ENCODE measurements around the gene CIPC.

The CIPC gene

DNA sequence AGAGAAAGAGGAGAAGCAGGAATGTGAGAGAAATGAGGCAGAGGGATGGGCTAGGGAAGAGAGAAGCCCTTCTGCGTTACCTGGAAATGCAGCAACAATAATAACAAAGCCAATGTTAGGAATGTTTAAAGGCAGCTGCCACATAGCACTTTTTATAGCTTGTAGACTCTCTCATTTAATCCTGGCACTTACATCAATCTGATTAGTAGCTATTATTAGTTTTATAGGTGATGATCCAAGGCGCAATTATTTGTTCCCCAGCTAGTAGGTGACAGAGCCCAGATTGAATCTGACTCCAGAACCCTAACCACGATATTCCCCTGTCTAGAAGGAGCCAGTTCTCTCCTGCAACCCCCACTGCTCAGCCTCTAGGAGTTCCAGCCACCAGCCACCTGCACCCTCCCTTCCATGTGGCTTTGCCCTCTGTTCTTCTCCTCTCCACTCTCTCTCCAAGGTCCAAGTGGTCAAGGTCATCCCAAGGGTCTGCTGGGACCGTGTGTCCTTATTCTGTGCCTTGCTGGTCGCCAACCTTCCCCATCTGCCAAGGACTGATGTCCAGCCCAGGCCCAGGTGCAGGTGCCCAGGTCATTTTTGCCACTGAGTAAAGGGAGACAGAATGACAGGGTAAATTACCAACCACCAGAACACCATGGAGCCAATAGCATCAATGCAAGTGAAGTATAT is 29.4 kb upstream of the CIPC start:
- in situ Hi-C loops (cut with MboI; ENCODE audit: low sequenced_read_pairs), result loop anchor here (10.0 kb wide), 1 partner anchor 154 kb away; no protein-coding TSS in a partner anchor

DNA sequence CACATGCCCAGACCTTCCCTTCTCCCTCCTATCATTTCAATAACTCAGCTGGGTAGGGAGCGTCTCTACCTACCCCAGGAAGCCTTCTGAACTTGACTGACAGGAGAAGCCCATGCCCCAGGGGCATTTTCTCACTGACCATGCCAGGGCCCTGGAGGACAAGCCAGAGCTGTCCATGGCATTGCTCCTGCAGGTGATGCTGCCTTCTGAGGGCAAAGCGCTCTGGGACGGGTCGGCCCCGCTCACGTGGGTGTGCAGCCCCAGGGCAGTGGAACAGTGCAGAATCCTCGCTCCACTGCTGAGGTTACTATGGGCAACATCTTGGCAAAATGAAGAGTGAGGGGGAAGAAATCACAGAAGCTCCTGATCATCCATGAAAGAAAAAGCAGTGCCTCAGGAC is 28.5 kb upstream of the CIPC start:
- in situ Hi-C loops (cut with MboI; ENCODE audit: low sequenced_read_pairs), result loop anchor here (10.0 kb wide), 1 partner anchor 155 kb away; no protein-coding TSS in a partner anchor

DNA sequence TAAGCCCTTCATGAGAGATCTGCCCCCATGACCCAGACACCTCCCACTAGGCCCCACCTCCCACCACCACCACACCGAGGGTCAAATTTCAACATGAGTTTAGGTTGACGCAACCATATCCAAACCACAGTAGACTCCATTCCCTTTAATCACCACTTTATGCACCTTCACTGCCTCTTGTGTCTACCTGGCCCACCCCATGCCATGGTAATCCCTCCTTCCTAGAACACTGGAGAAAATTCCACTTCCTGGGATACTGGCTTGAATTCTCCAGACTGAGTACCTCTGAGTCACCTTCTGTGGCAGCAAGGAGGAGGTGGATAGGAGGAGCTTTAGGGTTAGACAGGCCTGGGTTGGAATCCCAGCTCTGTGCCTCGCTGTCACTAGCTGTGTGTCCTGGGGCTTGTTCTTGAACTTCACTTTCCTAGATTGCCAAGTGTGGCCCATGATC is 26.1 kb upstream of the CIPC start:
- in situ Hi-C loops (cut with MboI; ENCODE audit: low sequenced_read_pairs), result loop anchor here (10.0 kb wide), 1 partner anchor 187 kb away; no protein-coding TSS in a partner anchor

GRCh38 chr14:77074969-77075368 is 23.1 kb upstream of the CIPC start:
- in situ Hi-C loops (cut with MboI; ENCODE audit: low sequenced_read_pairs), result loop anchor here (10.0 kb wide), 1 partner anchor 190 kb away; no protein-coding TSS in a partner anchor

DNA sequence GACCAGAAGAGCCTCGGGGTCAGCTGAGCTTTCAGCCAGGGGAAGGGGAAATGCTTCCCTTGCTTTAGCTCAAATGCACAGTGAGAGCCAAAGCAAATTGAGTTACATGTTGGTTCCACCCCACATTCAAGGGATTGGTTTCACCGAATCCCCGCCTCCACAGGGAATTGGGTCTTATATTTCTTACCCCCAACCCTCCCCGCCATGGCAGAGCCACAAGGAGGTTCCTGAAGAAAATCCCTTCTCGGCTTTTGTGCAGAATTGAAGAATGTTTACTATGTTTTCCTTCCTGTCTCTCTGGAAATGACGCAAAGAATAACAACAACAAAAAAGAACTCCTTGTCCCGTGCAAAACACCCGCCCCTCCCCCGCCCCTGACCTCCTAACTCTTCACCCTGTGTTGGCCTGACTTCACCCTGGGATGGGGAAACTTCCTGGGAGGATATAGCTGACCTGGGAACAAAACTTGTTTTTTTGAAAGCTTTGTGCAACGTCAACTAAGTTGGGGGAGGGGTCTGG is 21.9 kb upstream of the CIPC start:
- in situ Hi-C loops (cut with MboI; ENCODE audit: low sequenced_read_pairs), result loop anchor here (10.0 kb wide), 1 partner anchor 191 kb away; no protein-coding TSS in a partner anchor

GRCh38 chr14:77077040-77077439 is 21.0 kb upstream of the CIPC start:
- in situ Hi-C loops (cut with MboI; ENCODE audit: low sequenced_read_pairs), result loop anchor here (10.0 kb wide), 1 partner anchor 192 kb away; no protein-coding TSS in a partner anchor

DNA sequence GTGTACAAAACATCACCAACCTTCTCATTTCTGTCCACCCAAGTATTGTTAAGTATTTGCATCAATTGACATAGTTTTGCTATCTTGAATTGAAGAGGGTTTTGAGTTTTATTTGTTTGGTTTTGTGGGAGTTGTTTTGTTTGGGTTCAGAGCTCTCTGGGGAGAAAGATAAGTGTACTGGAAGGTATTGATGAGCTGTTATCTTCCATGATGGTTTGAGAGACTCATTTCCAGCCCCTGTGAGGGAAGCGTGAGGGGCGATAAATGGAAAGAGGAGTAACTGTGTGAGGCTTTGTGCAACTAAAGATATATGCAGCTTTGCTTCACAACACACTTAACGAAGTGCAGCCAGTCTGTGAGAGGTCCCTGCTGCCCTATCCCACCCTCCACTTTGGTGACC is 15.7 kb upstream of the CIPC start:
- in situ Hi-C loops (cut with MboI; ENCODE audit: low sequenced_read_pairs), result no loop called here

GRCh38 chr14:77083082-77083481 is 15.0 kb upstream of the CIPC start:
- in situ Hi-C loops (cut with MboI; ENCODE audit: low sequenced_read_pairs), result no loop called here

GRCh38 chr14:77084985-77085384 is 13.1 kb upstream of the CIPC start:
- in situ Hi-C loops (cut with MboI; ENCODE audit: low sequenced_read_pairs), result no loop called here

GRCh38 chr14:77085538-77085937 is 12.5 kb upstream of the CIPC start:
- in situ Hi-C loops (cut with MboI; ENCODE audit: low sequenced_read_pairs), result no loop called here

GRCh38 chr14:77086017-77086727 is 11.9 kb upstream of the CIPC start:
- in situ Hi-C loops (cut with MboI; ENCODE audit: low sequenced_read_pairs), result no loop called here

GRCh38 chr14:77086951-77087350 is 11.1 kb upstream of the CIPC start:
- in situ Hi-C loops (cut with MboI; ENCODE audit: low sequenced_read_pairs), result no loop called here

DNA sequence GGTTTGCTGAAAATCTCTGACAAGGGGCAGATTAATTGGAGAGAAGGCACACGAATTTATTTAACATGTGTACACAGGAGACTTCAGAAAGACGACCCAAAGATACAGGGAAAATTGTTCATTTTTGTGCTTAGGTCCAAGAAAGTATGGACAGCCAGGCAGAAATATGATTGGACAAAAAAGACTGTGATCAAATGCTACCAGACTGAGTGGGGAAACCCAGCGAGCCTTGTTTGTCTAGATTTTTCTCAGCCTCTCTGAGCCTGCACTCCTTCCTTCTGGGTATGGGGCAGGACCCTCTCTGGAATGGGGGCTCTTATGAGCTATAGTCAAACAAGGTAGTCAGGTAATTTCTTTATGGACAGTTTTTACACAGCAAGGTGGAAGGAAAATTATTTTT is 10.4 kb upstream of the CIPC start:
- in situ Hi-C loops (cut with MboI; ENCODE audit: low sequenced_read_pairs), result no loop called here

GRCh38 chr14:77088219-77088618 is 9.8 kb upstream of the CIPC start:
- in situ Hi-C loops (cut with MboI; ENCODE audit: low sequenced_read_pairs), result no loop called here

- in situ Hi-C loops (cut with MboI; ENCODE audit: low sequenced_read_pairs), result no loop called here
Observed at GRCh38 chr14:77088645-77089044, 9.4 kb upstream of the CIPC start.

- in situ Hi-C loops (cut with MboI; ENCODE audit: low sequenced_read_pairs), result no loop called here
Observed at GRCh38 chr14:77091518-77091917, 6.5 kb upstream of the CIPC start.

GRCh38 chr14:77092676-77093075 is 5.4 kb upstream of the CIPC start:
- in situ Hi-C loops (cut with MboI; ENCODE audit: low sequenced_read_pairs), result no loop called here

- in situ Hi-C loops (cut with MboI; ENCODE audit: low sequenced_read_pairs), result no loop called here
Observed at GRCh38 chr14:77094672-77095284, 3.3 kb upstream of the CIPC start.

- in situ Hi-C loops (cut with MboI; ENCODE audit: low sequenced_read_pairs), result no loop called here
Observed at GRCh38 chr14:77097006-77097699, 905 bp upstream of the CIPC start.

DNA sequence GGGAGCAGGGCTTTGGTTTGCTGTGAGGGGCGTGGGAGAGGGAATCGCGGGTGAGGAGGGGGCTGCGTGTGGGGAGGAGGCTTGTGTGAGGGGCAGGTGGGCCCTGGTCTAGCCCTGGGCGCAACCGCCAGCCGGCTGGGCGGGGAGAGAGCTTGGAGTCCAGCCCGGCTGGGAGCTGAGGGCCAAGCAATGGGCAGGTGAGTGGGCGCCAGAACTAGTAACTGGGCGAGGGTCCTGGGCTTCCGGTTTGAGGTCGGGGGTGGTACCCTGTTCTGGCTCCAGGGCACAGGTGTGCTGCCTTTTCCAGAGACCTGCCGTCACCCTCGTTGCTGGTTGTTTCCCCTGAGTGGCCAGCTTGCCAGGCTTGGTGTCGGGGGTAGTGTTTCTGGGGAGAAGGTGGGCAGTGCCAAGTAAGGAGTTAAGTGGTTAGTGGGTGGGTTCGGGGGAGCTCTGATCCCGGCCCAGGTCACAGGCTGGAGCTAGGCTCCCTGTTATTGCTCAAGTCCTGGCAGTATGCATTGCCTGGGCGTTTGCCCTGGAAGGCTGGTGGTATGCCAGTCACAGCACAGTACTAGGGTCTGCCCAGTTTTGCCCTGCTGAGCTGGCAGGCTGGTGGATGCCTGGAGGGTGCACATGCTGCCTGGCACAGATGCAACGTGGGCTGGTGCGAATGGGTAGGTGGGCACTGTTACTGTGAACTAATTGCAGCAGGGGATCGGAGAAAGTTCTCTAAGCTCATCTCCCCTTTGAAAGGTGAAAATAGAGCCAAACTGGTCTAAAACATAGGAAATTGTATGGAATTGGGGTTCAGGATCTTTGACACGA is 683 bp downstream of the CIPC start:
- in situ Hi-C loops (cut with MboI; ENCODE audit: low sequenced_read_pairs), result no loop called here

All from HL-60/S4 (cell line).